K562 (cell line): ENCODE data around the gene CLIP4.

ENCODE experiments used
- BHLHE40 ChIP-seq: IDR thresholded peaks from 2 replicates; pipeline ENCODE4 v1.6.1; 2011; ENCODE audit warnings: low read length, improper control_type of control experiment
- CSDE1 ChIP-seq, 2 experiments: fragments of 450-650 bp; IDR thresholded peaks; 2 replicates each; pipeline ENCODE4 v1.6.1; 2016; ENCODE audit warnings: mild to moderate bottlenecking in 1 of 2
- CTCF ChIP-seq, 3 experiments: IDR thresholded peaks in 2 of 3; conservative IDR thresholded peaks in 1 of 3; 2 replicates each; pipeline ENCODE4 v1.5.1; 2011 to 2012; ENCODE audit warnings: low read length in 3 of 3, mild to moderate bottlenecking in 3 of 3, control low read depth in 2 of 3, improper control_type of control experiment in 1 of 3, inconsistent platforms in 1 of 3, low read depth in 1 of 3, mixed read lengths in 1 of 3, moderate library complexity in 1 of 3; ENCODE audit not compliant: insufficient read depth in 2 of 3
- JUND ChIP-seq, 2 experiments: IDR thresholded peaks; 2 replicates in 1 of 2; 3 replicates in 1 of 2; pipeline ENCODE4 v1.6.1; 2011; ENCODE audit warnings: borderline replicate concordance in 2 of 2, low read depth in 2 of 2, low read length in 2 of 2, improper control_type of control experiment in 1 of 2, missing biosample characterization in 1 of 2, missing genetic modification characterization in 1 of 2, missing genetic modification reagents in 1 of 2
- NFE2L1 ChIP-seq: fragments of 450-650 bp; IDR thresholded peaks from 2 replicates; pipeline ENCODE4 v1.6.1; 2016; ENCODE audit warnings: missing genetic modification characterization, low read depth, mild to moderate bottlenecking, missing compliant biosample characterization, moderate library complexity, borderline replicate concordance
- PHB ChIP-seq: fragments of 250-450 bp; sonication (Bioruptor Pico); IDR thresholded peaks from 2 replicates; pipeline ENCODE4 v1.5.0; 2021
- SMARCC2 ChIP-seq: fragments of 450-650 bp; IDR thresholded peaks from 2 replicates; pipeline ENCODE4 v1.6.1; 2017; ENCODE audit warnings: antibody characterized with exemption, moderate library complexity, mild to moderate bottlenecking, low read depth
- SNAPC5 ChIP-seq: fragments of 250-450 bp; sonication (Bioruptor Pico); IDR thresholded peaks from 2 replicates; pipeline ENCODE4 v1.8.0; 2021; ENCODE audit warnings: moderate library complexity, mild to moderate bottlenecking, inconsistent platforms
- ZKSCAN3 ChIP-seq: fragments of 250-450 bp; sonication (Bioruptor Pico); IDR thresholded peaks from 2 replicates; pipeline ENCODE4 v1.4.0; 2020
- ZSCAN29 ChIP-seq: fragments of 450-650 bp; IDR thresholded peaks from 2 replicates; pipeline ENCODE4 v1.6.1; 2017

GRCh38 chr2:29130295-29130694 is 15.1 kb downstream of the CLIP4 start:
- TF ChIP-seq NFE2L1 (tag) (peak; percentile 97), JUND (IDR thresholded peaks at IDR 0.05; ENCODE audit: borderline replicate concordance, low read depth, low read length) (no peak), JUND (tag; IDR thresholded peaks at IDR 0.05; ENCODE audit: borderline replicate concordance, low read depth, low read length) (peak; percentile 17; the same call in 1 of the 3 replicates), SMARCC2 (no peak), ZKSCAN3 (CRISPR knock-in tag) (no peak), BHLHE40 (no peak), CTCF (IDR thresholded peaks at IDR 0.05 in 2 of 3, conservative IDR thresholded peaks at IDR 0.05 in 1 of 3; ENCODE audit: insufficient read depth in 2 of 3, low read depth in 1 of 3, low read length in 3 of 3) (no peak), SNAPC5 (CRISPR knock-in tag) (no peak), PHB (no peak), ZSCAN29 (no peak), CSDE1 (IDR thresholded peaks at IDR 0.05) (no peak)
